SW480 (cell line): ENCODE measurements around the gene MOB4.

Experiments
- DNase-seq: peaks from one replicate; pipeline ENCODE4 v3.0.0-alpha.2; 2016; ENCODE audit warnings: low spot score

MOB4 gene

GRCh38 chr2:197591339-197592072 is 75.6 kb downstream of the MOB4 start:
- DNase-seq: no peak

GRCh38 chr2:197596766-197597165 is 80.9 kb downstream of the MOB4 start:
- DNase-seq: no peak

DNA sequence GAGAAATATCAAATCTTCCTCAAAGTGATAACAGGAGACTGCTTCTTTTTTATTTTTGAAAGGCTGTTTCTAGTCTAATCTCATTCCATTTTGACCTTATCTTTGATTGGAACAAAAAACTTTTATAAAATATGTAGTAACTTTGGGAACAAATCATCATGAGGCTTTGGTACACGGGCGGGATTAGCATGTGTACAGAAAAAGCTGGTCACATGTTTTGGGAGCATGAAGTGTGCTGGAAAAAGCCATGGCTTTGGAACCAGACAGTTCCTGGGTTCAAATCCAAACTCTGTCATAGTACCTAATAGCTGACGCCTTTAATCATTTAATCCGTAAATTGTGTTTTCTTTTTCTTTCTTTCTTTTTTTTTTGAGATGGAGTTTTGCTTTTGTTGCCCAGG is 81.3 kb downstream of the MOB4 start:
- no peak for DNase-seq

DNA sequence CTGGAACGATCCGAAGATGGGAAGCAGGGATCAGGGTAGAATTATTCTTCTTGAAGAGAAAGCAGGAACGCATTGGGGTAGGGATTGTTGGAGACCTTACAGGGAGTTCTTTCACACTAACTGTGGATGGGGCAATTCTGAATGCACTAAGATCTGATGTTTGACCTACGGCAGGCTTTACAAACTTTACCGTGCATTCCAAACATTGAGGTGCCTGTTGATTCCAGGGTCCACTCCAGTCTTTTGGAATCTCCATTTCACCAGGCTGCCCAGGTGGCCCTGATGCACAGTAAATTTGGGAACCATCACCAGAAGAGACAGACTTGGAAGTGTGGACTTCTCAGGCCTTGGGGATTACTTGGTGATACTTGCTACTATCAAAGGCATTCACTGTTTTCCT is 82.6 kb downstream of the MOB4 start:
- DNase-seq: no peak

DNA sequence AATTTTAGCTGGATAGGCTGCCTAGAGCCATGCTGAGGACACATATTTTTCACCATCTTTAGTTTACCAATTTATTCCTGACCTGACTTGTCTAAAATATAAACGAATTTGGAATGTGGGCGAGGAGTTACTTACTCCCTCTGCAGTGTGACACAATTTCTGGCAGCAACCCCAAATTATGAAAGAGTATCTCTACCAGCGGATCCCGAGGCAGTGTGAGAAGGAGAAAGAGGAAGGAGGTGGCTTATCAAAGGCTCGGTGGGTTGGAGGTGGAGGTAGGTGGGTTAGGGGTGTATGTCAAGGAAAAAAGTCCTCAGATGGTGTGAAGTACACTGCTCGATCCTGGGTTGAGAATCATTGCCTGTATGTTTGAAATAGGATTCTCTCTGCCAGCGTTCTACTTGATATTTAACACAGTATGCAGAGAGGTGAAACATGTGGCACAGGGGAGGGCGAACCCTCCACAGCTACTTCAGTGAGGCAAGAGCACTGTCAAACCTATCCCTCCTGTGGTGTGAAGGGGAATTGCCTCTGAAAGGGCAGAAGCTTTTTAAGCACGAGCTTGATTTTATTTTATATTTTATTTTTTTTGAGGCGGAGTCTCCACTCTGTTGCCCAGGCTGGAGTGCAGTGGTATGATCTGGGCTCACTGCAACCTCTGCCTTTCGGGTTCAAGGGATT is 83.6 kb downstream of the MOB4 start:
- DNase-seq: peak; percentile 31

DNA sequence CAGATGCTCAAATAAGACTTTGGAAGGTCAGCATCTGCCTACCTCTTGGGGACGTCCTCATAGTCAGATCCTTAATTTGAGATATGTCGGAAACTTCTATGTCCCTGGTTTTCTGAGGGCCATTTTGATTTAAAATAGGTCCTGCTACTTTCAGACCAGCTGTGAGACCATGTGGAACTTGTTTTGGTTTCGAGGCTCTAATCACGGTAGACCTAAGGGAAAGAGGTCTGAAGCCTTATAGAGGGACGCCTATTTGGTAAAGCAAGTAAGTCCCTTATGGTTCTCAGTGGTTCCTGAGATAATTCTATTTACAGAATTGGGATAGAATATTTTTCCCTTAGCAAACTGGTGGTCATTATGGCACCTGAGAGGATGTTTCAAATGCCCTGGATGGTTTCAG is 84.4 kb downstream of the MOB4 start:
- DNase-seq: no peak

- no peak for DNase-seq
Observed at GRCh38 chr2:197601726-197602125, 85.9 kb downstream of the MOB4 start.
